HG03103 (cell line): ENCODE measurements around the gene KIAA2012.

ENCODE experiments used
- ATAC-seq: cut with Tn5 transposase; IDR thresholded peaks from one replicate; pipeline ENCODE4 v1.9.1; 2021; ENCODE audit warnings: low read depth; ENCODE audit not compliant: unreplicated experiment

The KIAA2012 gene

DNA sequence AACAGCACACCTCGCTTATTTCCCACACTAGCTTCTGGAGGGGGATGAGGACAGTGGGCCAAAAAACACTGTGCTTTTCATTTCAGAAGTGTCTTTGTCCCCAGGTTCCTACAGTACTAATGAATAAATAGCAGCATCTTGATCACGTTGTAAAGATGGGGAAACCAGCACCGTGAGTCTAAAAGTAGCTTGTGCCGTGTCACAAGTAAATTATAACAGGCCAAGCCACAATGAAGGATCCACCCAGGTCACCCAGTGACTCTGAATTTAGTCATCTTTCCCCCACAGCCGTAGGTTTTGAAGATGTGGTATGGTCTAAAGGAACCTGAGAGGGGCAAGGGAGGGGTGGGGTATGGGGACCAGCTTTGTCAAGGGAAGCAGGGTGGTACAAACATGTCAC lies 30.6 kb upstream of the KIAA2012 start:
- no peak for ATAC-seq

DNA sequence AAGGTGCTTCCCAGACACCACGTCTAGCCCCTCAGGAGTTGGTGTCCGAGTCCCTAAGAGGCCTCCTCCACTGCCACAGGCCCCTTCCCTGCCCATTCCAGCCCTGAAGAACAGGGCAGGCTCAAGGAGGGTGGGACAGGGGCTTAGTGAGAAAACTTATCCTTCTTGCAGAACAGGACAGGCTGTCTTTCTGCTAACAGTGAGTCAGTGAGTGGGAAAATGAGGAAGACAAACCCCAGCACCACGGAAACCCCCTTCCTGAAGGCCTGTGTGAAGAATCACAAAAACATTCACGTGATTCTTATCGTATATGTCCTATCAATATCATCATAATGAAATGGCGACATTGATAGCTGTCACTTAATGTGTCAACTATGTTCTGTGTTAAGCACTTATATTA lies 29.6 kb upstream of the KIAA2012 start:
- no peak for ATAC-seq

DNA sequence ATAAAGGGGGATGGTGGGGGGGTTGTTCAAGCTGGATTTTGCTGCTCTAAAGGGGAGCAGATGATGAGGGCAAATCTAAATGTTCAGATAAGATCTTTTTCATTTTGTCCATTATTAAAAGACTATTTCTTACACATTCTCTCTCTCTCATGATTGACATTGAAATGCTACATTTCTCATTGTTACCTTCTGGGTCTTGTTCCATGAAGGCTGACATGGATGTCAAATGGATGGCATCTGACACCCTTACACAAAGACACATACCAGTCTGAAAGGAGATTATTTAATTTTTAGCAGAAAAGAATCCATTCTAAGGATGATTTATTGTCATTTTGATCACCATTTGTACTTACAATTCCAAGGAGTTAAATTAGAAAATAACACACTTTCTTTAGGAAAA lies 28.3 kb upstream of the KIAA2012 start:
- no peak for ATAC-seq

DNA sequence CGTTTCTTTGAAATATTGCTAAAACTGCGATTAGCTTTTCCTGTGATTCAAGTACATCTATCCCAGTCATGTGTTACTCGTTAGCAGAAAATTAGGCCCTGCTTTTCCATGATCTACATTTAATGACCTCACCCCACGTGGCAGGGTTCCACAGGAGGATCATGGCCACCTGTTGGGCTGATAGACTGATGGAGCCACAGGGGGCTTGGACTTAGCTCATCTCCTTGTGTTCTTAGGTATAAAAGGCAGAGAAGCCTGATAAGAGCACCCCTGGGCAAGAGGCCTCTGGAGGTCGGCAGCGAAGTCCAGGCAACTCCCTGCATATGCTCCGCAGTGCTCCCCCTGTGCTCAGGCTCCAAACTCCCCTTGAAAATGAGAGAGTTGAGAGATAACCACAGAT lies 26.5 kb upstream of the KIAA2012 start:
- no peak for ATAC-seq

DNA sequence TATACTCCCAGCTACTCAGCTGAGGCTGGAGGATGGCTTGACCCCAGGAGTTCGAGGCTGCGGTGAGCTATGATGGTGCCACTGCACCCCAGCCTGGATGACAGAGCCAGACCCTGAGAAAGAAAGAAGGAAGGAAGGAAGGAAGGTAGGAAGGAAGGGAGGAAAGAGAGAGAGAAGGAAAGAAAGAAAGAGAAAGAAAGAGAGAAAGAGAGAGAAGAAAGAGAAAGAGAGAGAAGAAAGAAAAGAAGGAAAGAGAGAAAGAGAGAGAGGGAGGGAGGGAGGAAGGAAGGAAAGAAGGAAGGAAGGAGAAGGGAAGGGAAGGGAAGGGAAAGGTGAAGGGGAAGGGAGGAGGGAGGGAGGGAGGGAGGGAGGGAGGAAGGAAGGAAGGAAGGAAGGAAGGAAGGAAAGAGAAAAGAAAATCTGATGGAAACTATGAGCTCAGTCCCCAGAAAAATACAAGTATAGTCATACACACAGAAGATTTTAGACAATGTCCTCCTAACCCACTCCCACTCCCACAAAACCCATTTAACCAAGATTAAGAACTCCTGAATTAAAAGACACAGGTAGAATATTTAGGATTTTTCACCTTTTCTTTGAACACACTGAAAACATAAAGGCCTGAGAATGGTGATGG lies 23.8 kb upstream of the KIAA2012 start:
- no peak for ATAC-seq

DNA sequence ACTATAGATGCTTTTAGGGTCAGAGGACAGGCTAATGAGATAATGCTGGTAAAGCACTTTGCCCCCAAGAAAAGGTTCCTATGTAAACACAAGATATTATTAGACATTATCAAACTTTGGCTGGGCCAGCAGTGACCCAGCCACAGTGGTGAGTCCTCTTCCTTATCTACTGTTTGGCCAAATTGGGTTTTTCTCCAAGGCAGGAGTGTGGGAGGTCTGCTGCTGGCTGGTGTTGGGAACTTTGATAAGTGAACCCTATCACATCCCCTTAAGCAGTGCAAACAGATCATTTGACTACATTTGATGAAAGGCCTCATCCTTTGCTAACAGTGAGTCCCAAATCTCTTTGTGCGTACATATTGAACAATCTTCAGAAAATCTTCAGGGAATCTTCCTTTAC lies 23.2 kb upstream of the KIAA2012 start:
- ATAC-seq = no peak

DNA sequence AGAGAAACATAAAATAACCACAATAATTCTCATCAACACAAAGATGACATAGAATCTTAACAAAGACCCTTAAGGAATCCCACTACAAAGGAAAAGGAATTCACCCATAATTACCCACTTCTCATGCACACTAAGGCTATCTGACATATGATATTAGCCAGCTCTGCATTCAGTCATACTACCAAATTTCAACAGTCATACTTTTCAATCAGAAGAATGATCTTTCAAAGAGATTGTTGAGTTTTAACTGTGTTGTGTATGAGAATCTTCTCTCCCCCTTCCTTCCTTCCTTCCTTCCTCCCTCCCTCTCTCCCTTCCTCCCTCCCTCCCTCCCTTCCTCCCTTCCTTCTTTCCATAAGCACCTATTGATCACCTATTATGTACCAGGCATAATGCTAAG lies 22.4 kb upstream of the KIAA2012 start:
- no peak for ATAC-seq

DNA sequence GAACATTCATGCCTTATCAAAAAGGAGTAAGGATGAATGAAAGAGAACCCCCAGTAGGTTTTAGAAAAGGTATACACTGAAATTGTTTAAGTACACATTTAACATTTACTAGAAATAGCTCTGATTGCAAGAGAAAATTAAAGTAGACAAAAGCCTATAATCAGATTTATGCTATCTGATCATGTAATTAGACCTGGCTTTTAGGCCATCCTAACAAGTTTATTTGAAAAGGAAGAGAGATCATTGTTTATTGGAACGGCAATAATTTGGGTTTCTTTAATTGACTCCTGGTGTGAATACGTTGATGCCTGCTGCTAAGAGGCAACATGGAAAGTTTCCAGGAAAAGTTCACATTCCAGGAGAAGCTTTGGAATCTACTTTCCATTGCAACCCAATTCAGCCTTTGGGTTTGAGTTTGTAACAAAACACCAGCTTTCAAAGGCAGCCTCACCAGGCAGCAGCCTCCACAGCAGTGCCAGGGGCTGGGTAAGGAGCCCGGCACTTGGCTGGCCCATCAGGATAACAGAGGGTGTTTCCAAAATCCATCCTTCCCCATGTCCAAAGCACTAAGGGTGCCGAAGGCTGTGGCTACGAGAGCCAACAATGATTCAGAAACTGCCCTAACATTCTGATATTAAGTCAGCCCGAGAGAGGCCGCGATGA lies 21.4 kb upstream of the KIAA2012 start:
- no peak for ATAC-seq

DNA sequence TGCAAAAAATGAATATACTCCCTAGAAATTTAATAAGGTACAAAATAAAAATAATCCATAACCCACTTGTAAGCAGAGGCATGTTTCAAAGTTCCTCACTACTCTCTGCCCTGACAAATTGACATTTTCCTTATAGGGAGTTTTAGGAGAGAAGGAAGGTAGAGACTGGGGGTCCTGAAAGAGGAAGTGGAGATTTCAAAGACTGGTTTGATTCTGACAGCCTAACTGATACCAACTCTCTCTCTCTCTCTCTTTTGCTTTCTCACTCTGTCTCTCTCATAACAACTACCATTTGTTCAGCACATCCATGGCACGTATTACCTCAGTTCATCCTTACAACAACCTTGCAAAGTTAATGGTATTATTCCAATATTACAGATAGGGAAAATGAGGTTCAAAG lies 20.8 kb upstream of the KIAA2012 start:
- no peak for ATAC-seq

DNA sequence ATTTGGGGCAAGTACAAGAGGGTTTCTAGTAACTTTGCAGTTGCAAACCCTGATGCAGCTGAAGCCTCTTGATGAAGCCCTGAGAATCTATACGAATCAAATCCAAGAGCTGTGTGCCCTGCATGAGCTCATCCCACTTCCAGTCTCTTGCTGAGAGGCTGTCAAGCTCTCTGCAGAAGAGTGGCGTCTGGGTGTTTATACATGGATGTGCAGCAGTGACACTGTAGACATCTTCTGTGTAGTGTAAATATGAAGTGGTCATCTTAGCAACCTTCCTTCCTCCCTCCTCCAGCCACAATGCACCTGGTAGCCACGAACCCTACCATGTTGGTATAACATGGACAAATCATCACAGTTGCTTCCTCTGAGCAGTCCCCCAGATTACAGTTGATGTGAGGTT lies 18.4 kb upstream of the KIAA2012 start:
- ATAC-seq = no peak

DNA sequence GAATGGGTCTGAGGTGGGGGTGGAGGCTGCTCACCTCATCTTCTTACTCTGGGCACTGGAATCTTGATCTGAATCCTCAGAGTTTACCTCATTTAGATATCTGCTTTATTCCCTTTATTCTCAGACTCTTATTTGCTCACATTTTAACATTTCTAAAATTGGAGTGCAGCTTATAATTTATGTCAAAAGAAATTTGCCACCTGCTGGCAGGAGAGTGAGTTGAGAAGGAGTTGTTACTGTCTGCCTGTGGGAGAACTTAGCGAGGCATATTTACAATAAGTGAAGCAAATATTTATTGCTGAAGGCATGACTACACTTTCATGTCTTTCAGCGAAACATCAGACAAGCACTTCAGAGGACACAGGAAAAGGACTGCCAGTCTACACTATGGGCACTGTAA lies 16.4 kb upstream of the KIAA2012 start:
- ATAC-seq = no peak

DNA sequence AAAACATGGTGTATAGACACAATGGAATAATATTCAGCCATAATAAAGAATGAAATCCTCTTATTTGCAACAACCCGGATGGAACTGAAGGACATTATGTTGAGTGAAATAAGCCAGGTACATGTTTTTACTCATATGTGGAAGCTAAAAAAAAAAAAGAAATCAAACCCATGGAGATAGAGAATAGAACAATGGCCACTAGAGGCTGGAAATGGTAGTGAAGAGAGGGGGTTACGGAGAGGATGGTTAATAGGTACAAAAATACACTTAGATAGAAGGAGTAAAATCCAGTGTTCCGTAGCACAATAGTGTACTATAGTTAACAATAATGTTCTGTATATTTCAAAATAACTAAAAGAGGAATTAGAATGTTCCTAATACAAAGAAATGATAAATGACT lies 12.8 kb upstream of the KIAA2012 start:
- no peak for ATAC-seq

DNA sequence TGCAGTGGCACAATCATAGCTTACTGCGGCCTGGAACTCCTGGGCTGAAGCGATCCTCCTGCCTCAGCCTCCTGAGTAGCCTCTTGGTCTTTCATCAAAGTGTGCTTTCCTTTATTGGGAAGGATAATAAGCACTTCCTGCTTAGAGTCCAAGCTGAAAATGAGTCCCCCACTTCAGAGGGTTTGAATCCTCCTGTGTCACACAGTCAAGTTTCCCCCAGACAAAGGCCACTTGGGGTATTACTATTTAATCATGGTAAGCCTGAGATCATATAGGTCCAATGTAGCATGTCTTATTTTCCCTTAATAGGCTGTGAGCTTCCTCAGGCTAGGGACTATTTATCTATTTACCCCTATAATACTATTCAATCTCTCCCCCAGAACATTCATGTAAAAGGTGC lies 11.4 kb upstream of the KIAA2012 start:
- ATAC-seq = no peak

DNA sequence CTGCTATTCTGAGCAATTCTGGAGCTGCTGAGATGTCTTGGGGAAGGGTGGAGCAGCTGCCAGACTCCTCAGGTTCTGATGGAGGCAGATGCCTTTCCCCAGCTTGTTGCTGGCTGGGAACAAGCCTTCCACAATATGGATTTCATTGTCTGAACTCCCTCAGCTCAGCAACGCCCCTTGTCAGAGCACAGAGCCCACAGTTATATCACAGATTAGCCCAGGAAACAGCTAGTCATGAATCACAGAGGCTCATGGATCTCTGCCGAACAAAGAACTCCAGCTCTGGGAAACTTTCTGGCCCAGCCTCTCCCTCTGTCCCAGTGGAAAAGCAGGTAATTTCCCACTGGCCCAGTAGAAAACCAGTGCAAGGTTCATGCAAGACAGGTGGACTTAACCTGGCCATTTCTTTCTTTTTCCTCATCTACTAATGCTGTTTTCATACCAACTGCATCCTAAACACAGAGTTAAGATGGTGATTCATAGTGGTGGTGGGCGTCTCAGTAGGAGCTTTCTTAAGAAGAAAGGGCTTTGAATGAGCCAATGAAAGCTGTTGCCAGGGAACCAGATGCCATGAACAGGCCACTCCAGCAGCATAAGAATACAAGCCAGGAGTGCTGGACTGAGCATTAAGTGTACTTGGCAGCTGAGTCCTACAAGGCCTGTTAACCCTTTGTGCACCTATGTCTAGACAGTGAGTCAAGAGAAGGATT lies 8.7 kb upstream of the KIAA2012 start:
- ATAC-seq = no peak

DNA sequence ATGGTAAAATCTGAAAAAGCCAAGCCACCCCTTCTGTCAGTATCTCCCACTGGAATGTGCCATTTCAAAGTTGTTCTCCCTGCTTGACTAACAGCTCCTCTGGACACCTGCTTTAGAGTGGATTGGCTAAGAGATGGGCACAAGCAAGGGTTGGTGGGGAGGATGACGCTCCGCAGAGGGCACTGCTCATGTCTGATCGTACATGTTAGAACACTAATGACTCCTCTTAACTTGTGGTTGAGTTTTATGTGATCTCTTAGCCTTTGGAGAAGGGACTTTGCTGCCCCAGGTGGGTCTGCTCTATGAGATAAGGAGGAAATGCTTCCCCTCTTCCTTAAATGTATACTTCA lies 8.2 kb upstream of the KIAA2012 start:
- no peak for ATAC-seq

DNA sequence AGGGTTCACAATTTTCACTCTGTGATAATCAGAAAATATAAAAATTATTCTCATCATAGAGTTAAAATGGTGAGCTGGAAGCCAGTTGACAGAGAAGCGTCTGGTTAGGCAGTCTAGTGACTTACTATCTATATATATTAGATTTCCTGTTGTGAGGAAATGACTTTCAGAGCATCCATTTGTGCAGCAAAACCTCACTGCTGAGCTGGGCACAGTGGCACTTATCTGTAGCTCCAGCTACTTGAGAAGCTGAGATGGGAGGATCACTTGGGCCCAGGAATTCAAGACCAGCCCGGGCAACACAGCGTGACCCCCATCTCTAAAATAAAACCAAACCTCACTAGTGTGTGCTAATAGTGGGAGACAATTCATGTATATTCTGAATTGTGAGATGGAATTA lies 7.2 kb upstream of the KIAA2012 start:
- ATAC-seq = no peak

DNA sequence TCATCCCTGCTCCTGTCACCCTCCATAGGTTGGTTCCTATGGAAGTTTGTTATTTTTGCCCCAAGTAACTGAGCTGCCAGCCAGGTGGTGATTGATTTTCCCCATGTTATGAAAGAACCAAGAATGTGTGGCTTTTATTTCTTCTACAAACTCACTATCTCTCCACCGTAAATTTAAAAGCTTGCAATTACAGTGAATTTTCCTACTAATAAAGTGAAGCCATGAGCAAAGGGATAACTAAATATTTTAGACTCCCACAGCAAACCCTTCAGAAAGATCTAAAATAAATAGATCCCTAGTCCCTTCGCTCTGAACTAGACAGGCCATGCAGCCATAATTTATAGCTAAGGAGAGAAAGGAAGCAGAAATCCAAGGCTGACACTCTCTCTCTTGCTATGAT lies 6.2 kb upstream of the KIAA2012 start:
- no peak for ATAC-seq

DNA sequence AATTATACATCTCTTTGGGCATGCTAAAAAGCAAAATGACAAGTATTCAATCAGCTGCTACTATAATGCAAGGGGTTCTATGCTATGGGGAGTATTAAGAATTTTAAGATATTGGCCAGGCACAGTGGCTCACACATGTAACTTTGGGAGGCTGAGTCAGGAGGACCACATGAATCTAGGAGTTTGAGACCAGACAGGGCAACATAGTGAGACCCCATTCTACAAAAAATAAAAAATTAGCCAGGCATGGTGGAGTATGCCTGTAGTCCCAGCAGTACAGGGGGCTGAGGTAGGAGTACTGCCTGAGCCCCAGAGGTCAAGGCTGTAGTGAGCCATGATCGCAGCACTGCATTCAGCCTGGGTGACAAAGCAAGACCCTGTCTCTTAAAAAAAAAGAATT lies 5.5 kb upstream of the KIAA2012 start:
- no peak for ATAC-seq

DNA sequence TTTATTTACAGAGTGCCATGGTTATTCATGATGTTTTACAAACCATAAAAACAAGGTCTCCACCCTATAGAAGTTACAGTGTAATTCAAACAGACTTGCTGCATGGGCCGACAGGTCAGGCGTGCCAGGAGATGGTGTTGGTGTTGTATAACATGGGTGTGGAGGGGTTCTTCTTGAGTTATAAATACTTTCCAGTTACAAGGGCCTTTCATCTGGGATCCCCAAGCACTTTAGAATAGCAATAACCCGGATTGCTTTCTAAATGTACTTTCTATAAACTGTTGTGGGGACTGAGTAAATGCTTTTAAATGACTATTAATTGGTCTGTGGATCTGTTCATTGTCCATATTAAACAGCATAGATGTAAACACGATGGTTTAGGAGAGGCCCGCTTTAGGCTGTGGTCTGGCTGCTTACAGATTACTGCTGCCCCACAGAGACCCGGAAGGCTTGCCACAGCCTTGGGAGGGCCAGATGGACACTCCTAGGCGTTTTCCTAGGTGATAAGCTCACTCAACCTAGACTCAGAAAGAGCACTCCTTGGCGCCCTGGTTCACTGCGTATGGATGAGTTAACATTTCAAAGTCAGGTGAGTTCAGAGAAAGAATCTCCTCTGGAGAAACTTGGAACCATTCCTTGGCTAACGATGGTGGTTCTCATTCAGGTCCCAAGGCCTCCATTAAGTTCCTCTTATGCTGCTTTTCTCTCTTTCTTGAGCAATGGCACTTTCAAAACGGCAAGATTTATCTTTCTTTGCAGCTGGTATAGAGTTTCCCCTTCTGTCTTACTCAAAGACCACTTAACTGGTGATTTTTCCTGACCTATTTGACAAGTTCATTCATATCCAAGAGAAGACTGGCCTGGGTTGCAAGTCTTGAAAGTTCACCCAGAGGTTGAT lies 3.6 kb upstream of the KIAA2012 start:
- no peak for ATAC-seq

DNA sequence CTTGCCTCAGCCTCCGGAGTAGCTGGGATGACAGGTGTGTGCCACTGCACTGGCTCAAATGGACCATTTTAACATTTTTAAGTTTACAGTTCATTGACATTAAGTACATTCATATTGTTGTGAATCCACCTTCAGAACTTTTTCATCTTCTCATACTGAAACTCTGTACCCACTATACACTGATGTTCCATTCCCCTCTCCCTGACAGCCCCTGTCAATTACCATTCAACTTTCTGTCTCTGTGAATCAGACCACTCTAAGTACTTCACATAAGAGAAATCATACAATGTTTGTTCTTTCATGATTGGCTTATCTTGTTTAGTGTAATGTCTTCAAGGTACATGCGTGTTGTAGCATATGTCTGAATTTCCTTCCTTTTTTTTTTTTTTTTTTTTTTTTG lies 1.9 kb upstream of the KIAA2012 start:
- no peak for ATAC-seq

DNA sequence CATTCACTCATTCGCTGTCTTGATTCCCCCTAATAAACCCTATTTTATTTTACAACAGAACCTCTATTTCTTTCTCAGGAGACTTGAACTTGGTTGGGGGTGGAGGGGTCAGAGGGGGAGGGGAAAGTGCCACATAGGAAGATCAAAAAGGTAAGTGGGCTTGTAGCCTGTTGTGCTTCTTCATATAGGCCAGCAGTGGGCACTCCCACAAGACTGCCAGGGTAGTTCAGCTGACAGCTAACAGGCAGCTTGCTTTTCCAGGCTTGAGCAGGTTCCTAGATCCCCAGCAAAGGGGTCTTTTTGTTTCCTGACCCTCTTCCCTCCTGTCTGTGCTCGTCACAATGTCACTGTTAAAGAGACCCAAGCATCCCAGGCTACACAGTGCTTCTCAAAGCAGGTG lies 829 bp upstream of the KIAA2012 start:
- ATAC-seq = no peak
